Neural progenitor cell (in vitro differentiated cells): Measurements from ENCODE around the gene CLIP2.

ENCODE experiments used
- CTCF ChIP-seq: fragments of 200-600 bp; sonication (generic); IDR thresholded peaks from 2 replicates; pipeline ENCODE4 v1.5.1; 2017; ENCODE audit warnings: antibody characterized with exemption, mild to moderate bottlenecking
- EZH2 ChIP-seq: fragments of 200-600 bp; sonication (generic); IDR thresholded peaks from 2 replicates; pipeline ENCODE4 v1.6.1; 2017; ENCODE audit warnings: antibody characterized with exemption, mild to moderate bottlenecking, moderate library complexity
- EZH2phosphoT487 ChIP-seq: fragments of 200-600 bp; sonication (generic); IDR thresholded peaks from 2 replicates; pipeline ENCODE4 v1.6.1; 2017; ENCODE audit warnings: antibody characterized with exemption

GRCh38 chr7:74398426-74398825 lies 109.2 kb downstream of the CLIP2 start:
- TF ChIP-seq CTCF (no peak), EZH2phosphoT487 (no peak), EZH2 (no peak)
